Osteoblast (primary cell): Measurements from ENCODE around the gene PFN1. TPM values are rescaled to one million over a fixed set of nuclear protein-coding genes. Genes with fewer than 3 reads are reported as not detected.
A peak's percentile ranks its signal among the peaks of the same experiment; 100 is the strongest.

ENCODE experiments used
- DNase-seq: peaks from one replicate; pipeline ENCODE4 v3.0.0; 2011; ENCODE audit warnings: low spot score, mixed read lengths; ENCODE audit not compliant: insufficient read length; ENCODE audit errors: missing footprints
- H2AFZ ChIP-seq: 2 replicates; pipeline ENCODE4 v1.6.0; 2011; ENCODE audit warnings: mild to moderate bottlenecking, low read length
- H3K27ac ChIP-seq: 2 replicates; pipeline ENCODE4 v1.5.1; 2011; ENCODE audit warnings: mild to moderate bottlenecking, low read depth, low read length, moderate library complexity
- H3K27me3 ChIP-seq: 2 replicates; pipeline ENCODE4 v1.6.0; 2012; ENCODE audit warnings: mild to moderate bottlenecking, control low read depth, inconsistent platforms, low read length, moderate library complexity; ENCODE audit not compliant: insufficient read depth
- H3K36me3 ChIP-seq: 2 replicates; pipeline ENCODE4 v1.5.1; 2011; ENCODE audit warnings: mild to moderate bottlenecking, low read length, control low read depth, moderate library complexity; ENCODE audit not compliant: insufficient read depth
- H3K4me1 ChIP-seq: 2 replicates; pipeline ENCODE4 v1.5.1; 2011; ENCODE audit warnings: mild to moderate bottlenecking, low read length, control low read depth, moderate library complexity; ENCODE audit not compliant: insufficient read depth
- H3K4me2 ChIP-seq: 2 replicates; pipeline ENCODE4 v1.6.0; 2011; ENCODE audit warnings: mild to moderate bottlenecking, low read length; ENCODE audit not compliant: insufficient read depth
- H3K4me3 ChIP-seq: fragments of 200-600 bp; sonication (generic); 3 replicates; pipeline ENCODE4 v1.5.1; 2012; ENCODE audit warnings: mild to moderate bottlenecking, low read length, inconsistent platforms; ENCODE audit not compliant: insufficient read depth
- H3K79me2 ChIP-seq: 2 replicates; pipeline ENCODE4 v1.6.0; 2012; ENCODE audit warnings: mild to moderate bottlenecking, low read length, control low read depth, inconsistent platforms; ENCODE audit not compliant: insufficient read depth
- H3K9me3 ChIP-seq: 2 replicates; pipeline ENCODE4 v1.5.1; 2011; ENCODE audit warnings: low read depth, low read length, control low read depth
- H4K20me1 ChIP-seq: 2 replicates; pipeline ENCODE4 v1.6.0; 2012; ENCODE audit warnings: mild to moderate bottlenecking, low read length, control low read depth; ENCODE audit not compliant: insufficient read depth
- total RNA-seq: library from RNA; depleted of rRNA; stranded (reverse); fragments of >200 nt; gene quantifications from 2 replicates; pipeline ENCODE4 v1.2.3, GENCODE V29; 2012
- TF ChIP-seq, protein P1 (sequence below): IDR thresholded peaks from 2 replicates; pipeline ENCODE4 v1.5.1; 2011; ENCODE audit warnings: mild to moderate bottlenecking, low read depth, low read length, moderate library complexity; ENCODE audit errors: extremely low read depth

PFN1 gene
- total RNA-seq, 1 donor: 425 TPM

DNA sequence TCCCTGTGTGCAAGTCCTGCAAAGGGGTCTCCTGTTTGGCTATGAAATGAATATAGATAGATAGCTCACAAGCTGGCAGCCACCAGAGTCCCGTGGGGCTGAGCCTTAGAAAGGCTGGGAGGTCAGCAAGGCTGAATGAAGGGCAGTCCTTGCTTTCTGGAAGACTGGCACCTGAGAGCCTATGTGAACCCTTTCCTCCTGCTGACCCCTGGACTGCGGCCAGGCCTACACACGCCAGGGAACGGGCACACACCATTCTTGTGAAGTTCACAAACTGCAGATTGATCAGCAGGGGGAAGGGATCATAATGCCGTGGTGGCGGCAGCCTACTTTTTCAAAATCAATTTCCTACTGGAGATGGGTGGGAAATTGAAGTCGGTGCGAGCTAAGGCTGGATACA is 50.0 kb downstream of the PFN1 start:
- no peaks in the 10 kb centered on the region for H3K79me2 ChIP-seq
- TF ChIP-seq, protein P1, sequence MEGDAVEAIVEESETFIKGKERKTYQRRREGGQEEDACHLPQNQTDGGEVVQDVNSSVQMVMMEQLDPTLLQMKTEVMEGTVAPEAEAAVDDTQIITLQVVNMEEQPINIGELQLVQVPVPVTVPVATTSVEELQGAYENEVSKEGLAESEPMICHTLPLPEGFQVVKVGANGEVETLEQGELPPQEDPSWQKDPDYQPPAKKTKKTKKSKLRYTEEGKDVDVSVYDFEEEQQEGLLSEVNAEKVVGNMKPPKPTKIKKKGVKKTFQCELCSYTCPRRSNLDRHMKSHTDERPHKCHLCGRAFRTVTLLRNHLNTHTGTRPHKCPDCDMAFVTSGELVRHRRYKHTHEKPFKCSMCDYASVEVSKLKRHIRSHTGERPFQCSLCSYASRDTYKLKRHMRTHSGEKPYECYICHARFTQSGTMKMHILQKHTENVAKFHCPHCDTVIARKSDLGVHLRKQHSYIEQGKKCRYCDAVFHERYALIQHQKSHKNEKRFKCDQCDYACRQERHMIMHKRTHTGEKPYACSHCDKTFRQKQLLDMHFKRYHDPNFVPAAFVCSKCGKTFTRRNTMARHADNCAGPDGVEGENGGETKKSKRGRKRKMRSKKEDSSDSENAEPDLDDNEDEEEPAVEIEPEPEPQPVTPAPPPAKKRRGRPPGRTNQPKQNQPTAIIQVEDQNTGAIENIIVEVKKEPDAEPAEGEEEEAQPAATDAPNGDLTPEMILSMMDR: no peak
- peaks cover 29% of the 10 kb centered on the region for H3K36me3 ChIP-seq
- peaks cover 7% of the 10 kb centered on the region for H4K20me1 ChIP-seq
- no peak overlapping the region for H3K4me3 ChIP-seq
- H3K27ac ChIP-seq: no peak overlapping the region
- H2AFZ ChIP-seq: no peak overlapping the region
- H3K4me1 ChIP-seq: peaks cover 13% of the 10 kb centered on the region
- no peaks in the 10 kb centered on the region for H3K9me3 ChIP-seq
- H3K4me2 ChIP-seq: peak overlapping the region; percentile 85
- no peaks in the 10 kb centered on the region for H3K27me3 ChIP-seq
- DNase-seq: peak; percentile 68

DNA sequence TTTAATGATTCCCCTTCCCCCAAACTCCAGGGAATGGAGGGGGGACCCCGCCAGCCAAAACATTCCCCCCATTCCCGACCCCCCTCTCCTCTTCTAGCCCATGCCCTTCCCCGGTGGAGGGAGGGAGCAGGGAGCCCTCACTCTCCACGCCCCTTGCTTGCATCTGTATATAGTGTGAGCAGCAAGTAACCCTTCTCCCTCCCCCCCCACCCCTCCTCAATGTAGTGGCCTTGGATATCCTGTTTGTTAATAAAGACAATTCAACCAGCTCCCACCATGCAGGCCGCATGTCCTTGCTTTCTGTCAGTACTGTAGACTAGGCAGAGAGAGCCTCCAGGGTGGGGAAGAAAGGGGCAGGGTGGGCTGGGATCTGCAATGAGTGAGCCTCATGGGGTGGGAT is 50.5 kb downstream of the PFN1 start:
- TF ChIP-seq, protein P1: no peak
- no peaks in the 10 kb centered on the region for H3K79me2 ChIP-seq
- no peaks in the 10 kb centered on the region for H3K27me3 ChIP-seq
- no peak overlapping the region for H3K27ac ChIP-seq
- peaks cover 10% of the 10 kb centered on the region for H3K4me1 ChIP-seq
- H3K4me2 ChIP-seq: no peak overlapping the region
- no peak overlapping the region for H3K4me3 ChIP-seq
- H2AFZ ChIP-seq: no peak overlapping the region
- H3K9me3 ChIP-seq: no peaks in the 10 kb centered on the region
- DNase-seq: peak; percentile 77
- peaks cover 5% of the 10 kb centered on the region for H4K20me1 ChIP-seq
- peaks cover 31% of the 10 kb centered on the region for H3K36me3 ChIP-seq

DNA sequence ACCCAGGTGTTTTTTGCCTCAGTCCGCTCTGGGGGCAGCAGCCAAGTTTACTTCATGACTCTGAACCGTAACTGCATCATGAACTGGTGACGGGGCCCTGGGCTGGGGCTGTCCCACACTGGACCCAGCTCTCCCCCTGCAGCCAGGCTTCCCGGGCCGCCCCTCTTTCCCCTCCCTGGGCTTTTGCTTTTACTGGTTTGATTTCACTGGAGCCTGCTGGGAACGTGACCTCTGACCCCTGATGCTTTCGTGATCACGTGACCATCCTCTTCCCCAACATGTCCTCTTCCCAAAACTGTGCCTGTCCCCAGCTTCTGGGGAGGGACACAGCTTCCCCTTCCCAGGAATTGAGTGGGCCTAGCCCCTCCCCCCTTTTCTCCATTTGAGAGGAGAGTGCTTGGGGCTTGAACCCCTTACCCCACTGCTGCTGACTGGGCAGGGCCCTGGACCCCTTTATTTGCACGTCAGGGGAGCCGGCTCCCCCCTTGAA is 51.1 kb downstream of the PFN1 start:
- H3K27ac ChIP-seq: no peak overlapping the region
- H4K20me1 ChIP-seq: peaks cover 5% of the 10 kb centered on the region
- no peak overlapping the region for H3K4me2 ChIP-seq
- H3K4me1 ChIP-seq: peaks cover 10% of the 10 kb centered on the region
- TF ChIP-seq, protein P1: no peak
- peak; percentile 52 for DNase-seq
- H3K4me3 ChIP-seq: no peak overlapping the region
- H3K79me2 ChIP-seq: no peaks in the 10 kb centered on the region
- no peaks in the 10 kb centered on the region for H3K27me3 ChIP-seq
- peaks cover 36% of the 10 kb centered on the region for H3K36me3 ChIP-seq
- no peaks in the 10 kb centered on the region for H3K9me3 ChIP-seq
- no peak overlapping the region for H2AFZ ChIP-seq

GRCh38 chr17:4896332-4897197 is 51.8 kb downstream of the PFN1 start:
- no peaks in the 10 kb centered on the region for H3K79me2 ChIP-seq
- no peak overlapping the region for H3K27ac ChIP-seq
- peaks cover 10% of the 10 kb centered on the region for H3K4me1 ChIP-seq
- H3K9me3 ChIP-seq: no peaks in the 10 kb centered on the region
- peaks cover 40% of the 10 kb centered on the region for H3K36me3 ChIP-seq
- no peaks in the 10 kb centered on the region for H3K27me3 ChIP-seq
- peak; percentile 80 for DNase-seq
- H2AFZ ChIP-seq: no peak overlapping the region
- TF ChIP-seq, protein P1: no peak
- H3K4me2 ChIP-seq: no peak overlapping the region
- H3K4me3 ChIP-seq: no peak overlapping the region
- H4K20me1 ChIP-seq: peaks cover 5% of the 10 kb centered on the region
